Cardiac fibroblast (primary cell): Measurements from ENCODE around the gene FTCD.

Experiments used
- DNase-seq, 2 donors: peaks; one replicate each; pipeline versions ENCODE4 v3.0.0 to v3.0.0-alpha.2; 2010; ENCODE audit warnings: low read depth in 2 of 2
- H3K4me3 ChIP-seq, 2 donors: replicated peaks in 1 of 2; 1 replicate in 1 of 2; 2 replicates in 1 of 2; pipeline ENCODE4 v1.5.1; 2011; ENCODE audit warnings: low read depth in 2 of 2, low read length in 2 of 2, mild to moderate bottlenecking in 2 of 2, moderate library complexity in 1 of 2
- CTCF ChIP-seq: IDR thresholded peaks from one replicate; pipeline ENCODE4 v1.5.1; 2011; ENCODE audit warnings: low read depth, mild to moderate bottlenecking, low read length, inconsistent platforms

Gene FTCD

GRCh38 chr21:46159390-46159789, 4.0 kb upstream of the FTCD start:
- DNase-seq = no peak
- no peak overlapping the region for H3K4me3 ChIP-seq
- no peak for TF ChIP-seq CTCF

GRCh38 chr21:46158666-46159300, 3.4 kb upstream of the FTCD start:
- H3K4me3 ChIP-seq = no peak overlapping the region
- DNase-seq = no peak
- no peak for TF ChIP-seq CTCF

GRCh38 chr21:46157987-46158451, 2.6 kb upstream of the FTCD start:
- no peak overlapping the region for H3K4me3 ChIP-seq
- TF ChIP-seq CTCF = no peak
- DNase-seq = no peak

GRCh38 chr21:46157396-46157986, 2.1 kb upstream of the FTCD start:
- TF ChIP-seq CTCF = no peak
- no peak overlapping the region for H3K4me3 ChIP-seq
- DNase-seq = no peak

- H3K4me3 ChIP-seq = no peak overlapping the region
- no peak for TF ChIP-seq CTCF
- no peak for DNase-seq
Observed at GRCh38 chr21:46156678-46157077, 1.3 kb upstream of the FTCD start.

- no peak for DNase-seq
- no peak overlapping the region for H3K4me3 ChIP-seq
- TF ChIP-seq CTCF = no peak
Observed at GRCh38 chr21:46156378-46156645, 933 bp upstream of the FTCD start.

- no peak for DNase-seq
- H3K4me3 ChIP-seq = no peak overlapping the region
- TF ChIP-seq CTCF = no peak
Observed at GRCh38 chr21:46154955-46155513, 345 bp downstream of the FTCD start.
